OCI-LY1 (cell line): ENCODE results near the gene SLC2A13.

Experiments
- H2AFZ ChIP-seq: fragments of 200-600 bp; sonication (generic), shearing (Covaris generic); 2 replicates; pipeline ENCODE4 v1.6.0; 2014; ENCODE audit warnings: antibody characterized with exemption, mild to moderate bottlenecking, low read length
- H3F3A ChIP-seq: fragments of 200-600 bp; sonication (generic), shearing (Covaris generic); 2 replicates; pipeline ENCODE4 v1.6.0; 2014; ENCODE audit warnings: mild to moderate bottlenecking, antibody characterized with exemption, low read length, moderate library complexity; ENCODE audit not compliant: insufficient read depth
- H3K27ac ChIP-seq: fragments of 200-600 bp; sonication (generic); 2 replicates; pipeline ENCODE4 v1.5.1; 2014; ENCODE audit warnings: low read length, mixed run types, mild to moderate bottlenecking, low read depth; ENCODE audit not compliant: poor library complexity, severe bottlenecking
- H3K27me3 ChIP-seq: fragments of 200-600 bp; sonication (generic); 2 replicates; pipeline ENCODE4 v1.6.0; 2014; ENCODE audit warnings: antibody characterized with exemption, mild to moderate bottlenecking, low read length, moderate library complexity; ENCODE audit not compliant: insufficient read depth
- H3K36me3 ChIP-seq: fragments of 200-600 bp; sonication (generic); 2 replicates; pipeline ENCODE4 v1.6.1; 2014; ENCODE audit warnings: mild to moderate bottlenecking, antibody characterized with exemption, low read length, moderate library complexity, mixed read lengths; ENCODE audit not compliant: insufficient read depth
- H3K4me1 ChIP-seq: fragments of 200-600 bp; sonication (generic); 2 replicates; pipeline ENCODE4 v1.5.1; 2014; ENCODE audit warnings: mild to moderate bottlenecking, low read length, moderate library complexity; ENCODE audit not compliant: insufficient read depth, severe bottlenecking
- H3K4me2 ChIP-seq: fragments of 200-600 bp; sonication (generic), shearing (Covaris generic); 2 replicates; pipeline ENCODE4 v1.6.1; 2014; ENCODE audit warnings: low read length
- H3K4me3 ChIP-seq: fragments of 200-600 bp; sonication (generic); 2 replicates; pipeline ENCODE4 v1.5.1; 2014; ENCODE audit warnings: low read length, low read depth, mild to moderate bottlenecking, mixed read lengths; ENCODE audit not compliant: poor library complexity, severe bottlenecking
- H3K79me2 ChIP-seq: fragments of 200-600 bp; shearing (Covaris generic); 2 replicates; pipeline ENCODE4 v1.6.1; 2016; ENCODE audit warnings: mixed run types, low read length, mixed read lengths; ENCODE audit not compliant: insufficient read depth
- H3K9ac ChIP-seq: fragments of 200-600 bp; sonication (generic), shearing (Covaris generic); 2 replicates; pipeline ENCODE4 v1.6.1; 2014; ENCODE audit warnings: mild to moderate bottlenecking, low read length, mixed read lengths
- H3K9me2 ChIP-seq: fragments of 200-600 bp; sonication (generic), shearing (Covaris generic); 2 replicates; pipeline ENCODE4 v1.6.1; 2014; ENCODE audit warnings: low read depth, mild to moderate bottlenecking, low read length, mixed read lengths
- H3K9me3 ChIP-seq: fragments of 200-600 bp; shearing (Covaris generic); 2 replicates; pipeline ENCODE4 v1.6.1; 2014; ENCODE audit warnings: low read length, mixed read lengths
- H4K20me1 ChIP-seq: fragments of 200-600 bp; sonication (generic), shearing (Covaris generic); 2 replicates; pipeline ENCODE4 v1.6.0; 2016; ENCODE audit warnings: mild to moderate bottlenecking, low read length; ENCODE audit not compliant: insufficient read depth
- CTCF ChIP-seq: fragments of 200-600 bp; sonication (generic), shearing (Covaris generic); IDR thresholded peaks from 2 replicates; pipeline ENCODE4 v1.5.1; 2017; ENCODE audit warnings: mild to moderate bottlenecking, antibody characterized with exemption, low read length, moderate library complexity, mixed read lengths
- EZH2 ChIP-seq: fragments of 200-600 bp; sonication (generic), shearing (Covaris generic); IDR thresholded peaks from 2 replicates; pipeline ENCODE4 v1.8.0; 2017; ENCODE audit warnings: borderline replicate concordance, mixed run types, mild to moderate bottlenecking, antibody characterized with exemption, low read length, moderate library complexity, mixed read lengths

The SLC2A13 gene

GRCh38 chr12:39722504-39722903, 383.4 kb downstream of the SLC2A13 start:
- Histone ChIP-seq H3K9me3 (no peaks in the 10 kb centered on the region), H3F3A (no peaks in the 10 kb centered on the region), H3K27ac (no peak overlapping the region), H3K4me1 (no peaks in the 10 kb centered on the region), H3K9me2 (no peaks in the 10 kb centered on the region), H3K27me3 (no peaks in the 10 kb centered on the region), H3K4me2 (no peak overlapping the region), H4K20me1 (no peaks in the 10 kb centered on the region), H3K9ac (no peak overlapping the region), H2AFZ (no peak overlapping the region), H3K36me3 (no peaks in the 10 kb centered on the region), H3K4me3 (no peak overlapping the region), H3K79me2 (no peaks in the 10 kb centered on the region)
- TF ChIP-seq CTCF (no peak), EZH2 (no peak)

DNA sequence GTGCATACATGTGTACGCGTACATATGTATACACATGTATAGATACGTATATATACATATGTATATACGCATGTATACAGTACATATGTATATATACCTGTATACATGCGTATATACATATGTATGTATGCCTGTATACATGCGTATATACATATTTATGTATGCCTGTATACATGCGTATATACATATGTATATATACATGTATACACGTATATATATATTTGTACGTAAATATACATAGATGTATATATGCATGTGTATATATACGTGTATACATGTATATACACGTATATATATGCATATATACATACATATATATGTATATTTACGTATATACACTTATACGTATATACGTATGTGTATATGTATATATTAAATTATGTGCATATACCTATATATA, 392.3 kb downstream of the SLC2A13 start:
- no peak overlapping the region for H3K9ac ChIP-seq
- no peaks in the 10 kb centered on the region for H3K36me3 ChIP-seq
- no peaks in the 10 kb centered on the region for H3K9me3 ChIP-seq
- H3K4me1 ChIP-seq: no peaks in the 10 kb centered on the region
- H3K4me3 ChIP-seq: no peak overlapping the region
- no peaks in the 10 kb centered on the region for H3K27me3 ChIP-seq
- H2AFZ ChIP-seq: no peak overlapping the region
- no peak overlapping the region for H3K4me2 ChIP-seq
- no peaks in the 10 kb centered on the region for H3K79me2 ChIP-seq
- no peaks in the 10 kb centered on the region for H4K20me1 ChIP-seq
- peaks cover 5% of the 10 kb centered on the region; the same call in 1 of the 2 replicates for H3F3A ChIP-seq
- H3K9me2 ChIP-seq: no peaks in the 10 kb centered on the region
- no peak overlapping the region for H3K27ac ChIP-seq
- TF ChIP-seq EZH2 (no peak), CTCF (no peak)

DNA sequence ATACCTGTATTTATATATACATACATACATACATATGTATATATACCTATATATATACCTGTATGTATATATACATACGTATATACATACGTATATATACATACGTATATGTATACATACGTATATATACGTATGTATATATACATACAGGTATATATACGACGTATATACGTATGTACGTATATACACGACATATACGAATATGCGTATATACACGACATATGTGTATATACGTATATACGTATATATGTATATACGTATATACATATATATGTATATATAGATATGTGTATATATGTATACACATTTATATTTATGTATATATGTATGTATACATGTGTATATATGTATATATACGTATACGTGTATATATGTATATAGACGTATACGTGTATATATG, 393.5 kb downstream of the SLC2A13 start:
- Histone ChIP-seq H3K27me3 (no peaks in the 10 kb centered on the region), H2AFZ (no peak overlapping the region), H3K9me3 (no peaks in the 10 kb centered on the region), H3K4me3 (no peak overlapping the region), H3K4me1 (no peaks in the 10 kb centered on the region), H3K4me2 (no peak overlapping the region), H3F3A (peaks cover 5% of the 10 kb centered on the region; the same call in 1 of the 2 replicates), H3K9ac (no peak overlapping the region), H3K9me2 (no peaks in the 10 kb centered on the region), H3K27ac (no peak overlapping the region), H3K36me3 (no peaks in the 10 kb centered on the region), H4K20me1 (no peaks in the 10 kb centered on the region), H3K79me2 (no peaks in the 10 kb centered on the region)
- no peak for TF ChIP-seq EZH2
- no peak for TF ChIP-seq CTCF
